Activated CD4-positive, alpha-beta memory T cell treated with anti-CD3 and anti-CD28 coated beads, Interleukin-2, amount 10 ng/mL, durations not matched to agents 7 days and 5 days (primary cell): ENCODE results near the gene PTH2R. TPM values are rescaled to one million over a fixed set of nuclear protein-coding genes. Genes with fewer than 3 reads are reported as not detected.
"Not testable (repeated sequence)": the region's sequence is repeated elsewhere in the genome, so short reads cannot be mapped to it uniquely, and the experiment has no call there.

ENCODE experiments used
- CTCF ChIA-PET: fragments of 350-600 bp; sonication (Branson Sonifier 250); formaldehyde crosslinking; loops from one replicate; lab custom pipeline; 2021; ENCODE audit warnings: antibody characterized with exemption, inconsistent platforms; lab: Charles Lee
- POLR2A ChIA-PET: fragments of 350-600 bp; sonication (Branson Sonifier 250); formaldehyde crosslinking; loops from one replicate; lab custom pipeline; 2021; ENCODE audit warnings: antibody characterized with exemption; lab: Charles Lee
- DNase-seq: peaks from one replicate; pipeline ENCODE4 v3.0.0-alpha.2; 2020
- H3K27ac Mint-ChIP-seq: one replicate; pipeline ENCODE4 v1.8.0; 2021; ENCODE audit warnings: mild to moderate bottlenecking, mixed read lengths
- H3K27me3 Mint-ChIP-seq: one replicate; pipeline ENCODE4 v1.8.0; 2021; ENCODE audit warnings: mixed read lengths
- H3K36me3 Mint-ChIP-seq: one replicate; pipeline ENCODE4 v1.8.0; 2021; ENCODE audit warnings: low read depth, mixed read lengths
- H3K4me1 Mint-ChIP-seq: one replicate; pipeline ENCODE4 v1.8.0; 2021; ENCODE audit warnings: mixed read lengths
- H3K4me3 Mint-ChIP-seq: one replicate; pipeline ENCODE4 v1.8.0; 2021; ENCODE audit warnings: mild to moderate bottlenecking, mixed read lengths
- H3K9me3 Mint-ChIP-seq: one replicate; pipeline ENCODE4 v1.8.0; 2021; ENCODE audit warnings: mixed read lengths
- total RNA-seq, 2 experiments: library from RNA; stranded (reverse); gene quantifications; one replicate each; pipeline ENCODE4 v1.2.3, GENCODE V29; 2021

Gene PTH2R
- total RNA-seq, 2 experiments from 2014 or later: 0.10 TPM; not detected in 1

GRCh38 chr2:208415897-208416296 is 9.3 kb downstream of the PTH2R start:
- POLR2A ChIA-PET: interaction anchor here (0.5 kb wide), 1 partner anchor 694 kb away, joined by 3 read pairs; no protein-coding TSS in a partner anchor
- peaks cover 4% of the 10 kb centered on the region for H3K27me3 Mint-ChIP-seq
- peaks cover 16% of the 10 kb centered on the region for H3K4me1 Mint-ChIP-seq
- no peak overlapping the region for H3K4me3 Mint-ChIP-seq
- H3K9me3 Mint-ChIP-seq: no peaks in the 10 kb centered on the region
- H3K27ac Mint-ChIP-seq: peak overlapping the region; percentile 2
- no peaks in the 10 kb centered on the region for H3K36me3 Mint-ChIP-seq
- no peak for DNase-seq
- CTCF ChIA-PET: interaction anchor here (1.0 to 1.2 kb wide), 2 partner anchors 8 to 12 kb away, joined by 3 read pairs; no protein-coding TSS in a partner anchor

- ChIA-PET POLR2A (no interaction called here), CTCF (no interaction called here)
- Mint-ChIP-seq H3K9me3 (no peaks in the 10 kb centered on the region), H3K27ac (no peak overlapping the region), H3K4me1 (no peaks in the 10 kb centered on the region), H3K27me3 (peaks cover 12% of the 10 kb centered on the region), H3K36me3 (no peaks in the 10 kb centered on the region), H3K4me3 (no peak overlapping the region)
- DNase-seq: no peak
These were observed 19.9 kb downstream of the PTH2R start for GRCh38 chr2:208426412-208427045.

- no peaks in the 10 kb centered on the region for H3K9me3 Mint-ChIP-seq
These were observed 31.2 kb downstream of the PTH2R start for GRCh38 chr2:208437755-208438154.

DNA sequence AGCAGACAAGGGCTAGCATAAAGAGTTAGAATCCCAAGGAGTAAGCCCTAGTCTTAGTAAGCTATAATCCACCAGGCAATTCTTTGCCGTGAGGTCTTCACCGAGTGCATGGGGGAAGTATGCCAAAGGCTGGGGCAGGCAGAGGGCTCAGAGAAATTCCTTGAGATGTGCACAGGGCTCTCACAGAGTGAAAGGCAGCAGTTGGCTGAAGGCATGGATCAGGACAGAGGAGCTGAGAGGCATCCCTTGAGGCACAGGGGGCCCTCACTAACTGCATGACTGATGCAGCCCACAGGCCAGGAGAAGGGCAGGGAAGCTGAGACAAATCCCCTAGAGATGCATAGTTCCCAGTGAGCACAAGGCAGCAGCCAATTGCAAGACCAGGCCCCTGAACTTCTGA is 34.1 kb downstream of the PTH2R start:
- no peaks in the 10 kb centered on the region for H3K9me3 Mint-ChIP-seq
- ChIA-PET CTCF (no interaction called here), POLR2A (no interaction called here)
- no peaks in the 10 kb centered on the region for H3K4me1 Mint-ChIP-seq
- DNase-seq: no peak
- no peaks in the 10 kb centered on the region for H3K36me3 Mint-ChIP-seq
- no peak overlapping the region for H3K4me3 Mint-ChIP-seq
- H3K27me3 Mint-ChIP-seq: peaks cover 6% of the 10 kb centered on the region
- H3K27ac Mint-ChIP-seq: no peak overlapping the region

More at GRCh38 chr2:208437755-208438154, 31.2 kb downstream of the PTH2R start:
- Mint-ChIP-seq H3K27me3 (peaks cover 7% of the 10 kb centered on the region), H3K4me1 (no peaks in the 10 kb centered on the region), H3K36me3 (no peaks in the 10 kb centered on the region), H3K27ac (no peak overlapping the region), H3K4me3 (no peak overlapping the region)
- CTCF ChIA-PET: no interaction called here
- no peak for DNase-seq
- POLR2A ChIA-PET: no interaction called here

DNA sequence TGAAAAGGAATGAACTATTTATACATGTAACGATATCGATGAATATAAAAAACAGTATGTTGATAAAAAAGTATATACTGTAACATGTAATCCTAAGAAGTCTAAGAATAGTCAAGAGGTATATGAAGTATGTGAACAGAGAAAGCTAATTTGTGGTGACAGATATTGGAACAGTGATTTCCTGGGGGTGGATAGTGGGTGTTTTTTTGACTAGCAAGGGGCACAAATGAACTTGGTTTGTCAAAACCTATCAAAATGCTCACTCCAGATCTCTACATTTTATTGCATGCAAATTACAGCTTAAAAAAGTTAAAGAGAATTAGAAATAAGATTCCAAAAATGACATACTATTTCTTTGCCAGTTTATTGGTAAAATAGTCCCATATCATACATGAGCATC is 35.4 kb downstream of the PTH2R start:
- Mint-ChIP-seq H3K4me3 (no peak overlapping the region), H3K27me3 (peaks cover 6% of the 10 kb centered on the region), H3K4me1 (no peaks in the 10 kb centered on the region), H3K9me3 (no peaks in the 10 kb centered on the region), H3K36me3 (no peaks in the 10 kb centered on the region), H3K27ac (no peak overlapping the region)
- ChIA-PET POLR2A (no interaction called here), CTCF (no interaction called here)
- no peak for DNase-seq

DNA sequence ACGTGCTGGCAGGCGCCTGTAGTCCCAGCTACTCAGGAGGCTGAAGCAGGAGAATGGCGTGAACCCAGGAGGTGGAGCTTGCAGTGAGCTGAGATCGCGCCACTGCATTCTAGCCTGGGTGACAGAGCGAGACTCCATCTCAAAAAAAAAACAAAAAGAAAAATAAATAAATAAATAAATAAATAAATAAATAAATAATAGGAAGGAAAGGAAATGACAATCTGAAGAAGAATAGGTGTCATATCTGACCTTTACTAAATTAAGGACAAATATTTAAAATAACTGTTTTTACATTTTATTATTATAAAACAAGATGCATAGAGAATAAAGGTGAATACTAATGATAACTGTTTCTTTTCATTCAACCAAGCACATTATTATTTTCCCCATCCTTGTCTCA is 40.9 kb downstream of the PTH2R start:
- H3K4me3 Mint-ChIP-seq: not testable (repeated sequence)

DNA sequence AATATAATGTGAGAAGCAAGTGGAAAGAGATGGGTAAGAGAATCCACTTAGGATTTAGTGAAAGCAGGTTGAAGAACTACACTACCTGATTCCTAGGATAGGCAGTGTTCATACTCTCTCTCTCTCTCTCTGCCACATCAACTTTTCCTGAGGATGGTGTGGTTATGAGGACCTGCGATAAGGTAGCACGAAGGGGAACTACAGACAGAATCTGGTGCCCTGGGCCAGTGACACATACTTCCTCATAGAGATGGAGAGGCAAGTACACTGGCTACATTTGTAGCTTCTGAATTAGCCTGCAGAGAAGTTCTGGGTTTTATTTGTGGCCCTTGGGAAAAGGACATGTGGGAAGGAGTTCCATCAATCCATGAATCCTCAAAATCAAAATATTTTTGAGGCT is 44.5 kb downstream of the PTH2R start:
- H3K4me1 Mint-ChIP-seq: no peaks in the 10 kb centered on the region
- no peaks in the 10 kb centered on the region for H3K27me3 Mint-ChIP-seq
- POLR2A ChIA-PET: no interaction called here
- no peak overlapping the region for H3K27ac Mint-ChIP-seq
- no peaks in the 10 kb centered on the region for H3K36me3 Mint-ChIP-seq
- no peak for DNase-seq
- no peak overlapping the region for H3K4me3 Mint-ChIP-seq
- H3K9me3 Mint-ChIP-seq: no peaks in the 10 kb centered on the region
- CTCF ChIA-PET: no interaction called here

More for the DNA sequence above, 40.9 kb downstream of the PTH2R start:
- DNase-seq, H3K27me3 Mint-ChIP-seq, H3K4me1 Mint-ChIP-seq, H3K9me3 Mint-ChIP-seq, H3K27ac Mint-ChIP-seq, H3K36me3 Mint-ChIP-seq, POLR2A ChIA-PET, CTCF ChIA-PET: not testable (repeated sequence)

- H3K4me3 Mint-ChIP-seq: no peak overlapping the region
- DNase-seq: no peak
- CTCF ChIA-PET: no interaction called here
- H3K9me3 Mint-ChIP-seq: no peaks in the 10 kb centered on the region
- no peaks in the 10 kb centered on the region for H3K36me3 Mint-ChIP-seq
- peaks cover 2% of the 10 kb centered on the region for H3K27me3 Mint-ChIP-seq
- H3K4me1 Mint-ChIP-seq: no peaks in the 10 kb centered on the region
- POLR2A ChIA-PET: no interaction called here
- H3K27ac Mint-ChIP-seq: no peak overlapping the region
These were observed 48.3 kb downstream of the PTH2R start for GRCh38 chr2:208454861-208455260.

- no peak for DNase-seq
- Mint-ChIP-seq H3K27me3 (peaks cover 4% of the 10 kb centered on the region), H3K4me3 (no peak overlapping the region), H3K4me1 (no peaks in the 10 kb centered on the region), H3K9me3 (no peaks in the 10 kb centered on the region), H3K36me3 (no peaks in the 10 kb centered on the region), H3K27ac (no peak overlapping the region)
- ChIA-PET POLR2A (no interaction called here), CTCF (no interaction called here)
These were observed 57.1 kb downstream of the PTH2R start for GRCh38 chr2:208463721-208464120.

DNA sequence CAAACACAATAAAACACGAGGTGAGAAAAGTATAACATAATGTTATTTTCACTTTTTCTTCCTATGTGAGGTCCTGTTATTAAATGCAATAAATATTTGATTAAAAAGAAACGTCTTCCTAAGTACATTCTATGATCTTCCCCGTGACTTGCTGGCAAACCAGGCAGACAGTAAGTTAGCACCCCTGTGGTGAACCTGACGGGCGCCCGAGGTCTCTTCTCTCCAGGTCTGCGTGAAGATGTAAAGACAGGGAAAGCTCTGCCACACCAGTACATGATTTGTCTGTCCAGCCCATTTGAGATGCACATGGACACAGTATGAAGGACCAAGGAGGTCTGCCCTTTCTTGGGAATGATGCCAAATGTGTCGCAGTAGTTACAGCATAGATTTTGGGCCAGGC is 57.6 kb downstream of the PTH2R start:
- Mint-ChIP-seq H3K36me3 (no peaks in the 10 kb centered on the region), H3K27ac (no peak overlapping the region), H3K27me3 (peaks cover 4% of the 10 kb centered on the region), H3K4me1 (no peaks in the 10 kb centered on the region), H3K9me3 (no peaks in the 10 kb centered on the region), H3K4me3 (no peak overlapping the region)
- CTCF ChIA-PET: no interaction called here
- POLR2A ChIA-PET: no interaction called here
- DNase-seq: no peak

DNA sequence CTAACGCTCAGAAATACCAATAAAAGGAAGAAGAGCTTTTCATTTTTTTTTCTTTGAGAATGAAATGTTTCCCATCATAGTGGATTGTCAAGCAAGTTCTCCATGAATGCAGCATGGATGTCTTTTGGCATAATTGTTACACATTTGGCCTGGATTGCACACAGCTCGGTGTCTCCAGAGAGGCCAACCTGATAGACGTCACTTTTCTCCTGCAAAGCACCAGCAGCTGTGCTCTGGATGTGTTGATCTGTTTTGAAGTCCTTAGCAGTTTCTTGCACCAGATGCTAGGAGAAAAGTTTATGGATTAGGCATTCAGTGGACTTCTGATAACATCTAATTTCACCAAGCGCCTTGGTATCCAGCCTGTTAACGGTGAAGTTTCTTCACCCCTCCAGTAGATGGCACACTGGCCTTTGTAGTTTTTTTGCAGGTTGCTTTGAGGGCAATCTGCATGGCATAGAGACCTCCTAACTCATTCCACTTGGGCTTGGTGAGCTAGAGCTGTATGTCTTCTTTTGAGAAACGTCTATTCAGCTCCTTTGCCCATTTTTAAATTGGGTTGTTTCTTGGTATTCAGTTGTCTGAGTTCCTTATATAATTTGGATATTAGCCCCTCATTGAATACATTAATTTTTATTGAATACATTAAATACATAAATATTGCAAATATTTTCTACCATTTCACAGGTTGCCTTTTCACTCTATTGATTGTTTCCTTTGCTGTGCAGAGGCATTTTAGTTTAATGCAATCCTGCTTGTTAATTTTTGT is 59.7 kb downstream of the PTH2R start:
- POLR2A ChIA-PET: no interaction called here
- Mint-ChIP-seq H3K27me3 (peaks cover 7% of the 10 kb centered on the region), H3K9me3 (no peaks in the 10 kb centered on the region), H3K4me1 (no peaks in the 10 kb centered on the region), H3K36me3 (no peaks in the 10 kb centered on the region), H3K4me3 (no peak overlapping the region), H3K27ac (no peak overlapping the region)
- DNase-seq: no peak
- CTCF ChIA-PET: interaction anchor here (1.3 kb wide), 1 partner anchor 71 kb away, joined by 4 read pairs; no protein-coding TSS in a partner anchor

DNA sequence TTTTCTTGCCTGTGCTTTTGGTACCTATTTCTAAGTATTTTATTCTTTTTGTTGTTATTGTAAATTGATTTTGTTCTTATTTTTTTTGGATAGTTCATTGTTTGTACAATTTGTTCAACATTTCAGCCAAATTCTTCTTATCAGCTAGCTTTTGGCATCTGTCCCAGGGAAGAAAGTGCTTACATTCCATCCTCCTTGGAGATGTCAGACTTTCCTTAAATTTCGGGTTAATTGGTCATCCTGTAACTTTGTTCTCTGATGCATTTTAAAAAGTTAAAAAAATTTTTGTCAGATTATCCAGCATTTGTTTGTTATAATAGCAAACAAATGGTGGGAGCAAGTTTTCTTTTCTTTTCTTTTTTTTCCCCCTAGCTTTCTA is 60.3 kb downstream of the PTH2R start:
- Mint-ChIP-seq H3K27ac (no peak overlapping the region), H3K36me3 (no peaks in the 10 kb centered on the region), H3K9me3 (no peaks in the 10 kb centered on the region), H3K4me1 (no peaks in the 10 kb centered on the region), H3K27me3 (peaks cover 7% of the 10 kb centered on the region), H3K4me3 (no peak overlapping the region)
- POLR2A ChIA-PET: no interaction called here
- DNase-seq: no peak
- CTCF ChIA-PET: interaction anchor here (1.3 kb wide), 1 partner anchor 72 kb away, joined by 4 read pairs; no protein-coding TSS in a partner anchor

DNA sequence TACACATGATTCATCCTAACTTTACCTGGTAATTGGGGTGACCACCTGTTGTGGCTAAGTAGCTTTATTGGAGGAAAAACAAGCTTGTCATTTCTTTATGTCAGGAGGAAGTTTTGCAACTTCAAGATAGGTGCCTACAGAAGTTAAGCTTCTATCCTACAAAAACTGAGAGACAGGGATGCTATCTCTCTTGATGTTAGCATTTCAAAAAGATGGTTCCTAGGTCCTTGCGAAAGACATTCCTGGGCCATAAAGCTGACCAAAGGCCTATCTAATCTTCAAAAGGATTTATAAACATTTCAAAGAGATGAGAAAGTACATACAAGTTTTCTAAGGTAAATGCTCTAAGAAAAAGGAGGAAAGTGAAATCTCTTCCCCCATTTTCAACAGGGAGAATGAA is 61.0 kb downstream of the PTH2R start:
- Mint-ChIP-seq H3K36me3 (no peaks in the 10 kb centered on the region), H3K9me3 (no peaks in the 10 kb centered on the region), H3K27ac (no peak overlapping the region), H3K4me3 (no peak overlapping the region), H3K4me1 (no peaks in the 10 kb centered on the region), H3K27me3 (peaks cover 7% of the 10 kb centered on the region)
- DNase-seq: no peak
- ChIA-PET CTCF (no interaction called here), POLR2A (no interaction called here)
